CD8-positive, alpha-beta memory T cell (primary cell): ENCODE measurements around the gene ZNF366. TPM values are rescaled to one million over a fixed set of nuclear protein-coding genes. Genes with fewer than 3 reads are reported as not detected.

ENCODE experiments used
- polyA plus RNA-seq: library from polyadenylated mRNA; unstranded; fragments of 300-500 nt; fragmentation: Illumina TruSeq; gene quantifications from one replicate; pipeline ENCODE4 v1.2.3, GENCODE V29; 2021
- total RNA-seq, 2 experiments: library from RNA; stranded (reverse); gene quantifications; one replicate each; pipeline ENCODE4 v1.2.3, GENCODE V29; 2021

The ZNF366 gene
- total and polyA plus RNA-seq, 3 experiments from 2014 or later = not detected

Other genes with a start within 250 kb of the ZNF366 start
- gene MRPS27, start 187.2 kb downstream of the ZNF366 start, total RNA-seq = 10 to 100 TPM; 86.9 to 91.9 TPM
- 35.9 TPM for gene MRPS27, start 187.2 kb downstream of the ZNF366 start, polyA plus RNA-seq
- 10 to 100 TPM; 14.0 to 15.0 TPM for gene PTCD2, start 187.0 kb downstream of the ZNF366 start, total RNA-seq
- 2.6 TPM for gene PTCD2, start 187.0 kb downstream of the ZNF366 start, polyA plus RNA-seq